HG03039 (cell line): Measurements from ENCODE around the gene CD55.
"Not testable (repeated sequence)": the region's sequence is repeated elsewhere in the genome, so short reads cannot be mapped to it uniquely, and the experiment has no call there.

Experiments used
- ATAC-seq: cut with Tn5 transposase; IDR thresholded peaks from one replicate; pipeline ENCODE4 v1.9.1; 2021; ENCODE audit warnings: mild to moderate bottlenecking, moderate library complexity; ENCODE audit not compliant: unreplicated experiment

The CD55 gene

GRCh38 chr1:207305489-207305873 is 16.0 kb upstream of the CD55 start:
- no peak for ATAC-seq

- no peak for ATAC-seq
These were observed 15.5 kb upstream of the CD55 start for GRCh38 chr1:207306023-207306422.

- no peak for ATAC-seq
These were observed 14.9 kb upstream of the CD55 start for GRCh38 chr1:207306603-207307002.

GRCh38 chr1:207308451-207309190 is 12.9 kb upstream of the CD55 start:
- ATAC-seq = no peak

- ATAC-seq = no peak
These were observed 11.7 kb upstream of the CD55 start for GRCh38 chr1:207309745-207310273.

GRCh38 chr1:207311888-207312603 is 9.4 kb upstream of the CD55 start:
- ATAC-seq = no peak

GRCh38 chr1:207312604-207312920 is 8.9 kb upstream of the CD55 start:
- no peak for ATAC-seq

- ATAC-seq = no peak
These were observed 8.3 kb upstream of the CD55 start for GRCh38 chr1:207313131-207313530.

- no peak for ATAC-seq
These were observed 6.7 kb upstream of the CD55 start for GRCh38 chr1:207314816-207315215.

- no peak for ATAC-seq
These were observed 6.0 kb upstream of the CD55 start for GRCh38 chr1:207315435-207315834.

- ATAC-seq = no peak
These were observed 5.3 kb upstream of the CD55 start for GRCh38 chr1:207316141-207316540.

- ATAC-seq = no peak
These were observed 4.7 kb upstream of the CD55 start for GRCh38 chr1:207316622-207317391.

GRCh38 chr1:207317561-207317960 is 3.9 kb upstream of the CD55 start:
- no peak for ATAC-seq

- ATAC-seq = no peak
These were observed 3.3 kb upstream of the CD55 start for GRCh38 chr1:207318072-207318619.

GRCh38 chr1:207319199-207319598 is 2.3 kb upstream of the CD55 start:
- no peak for ATAC-seq

- ATAC-seq = not testable (repeated sequence)
These were observed 1.4 kb upstream of the CD55 start for GRCh38 chr1:207320105-207320504.

- peak; percentile 0 for ATAC-seq
These were observed 540 bp downstream of the CD55 start for GRCh38 chr1:207321790-207322645.

GRCh38 chr1:207323425-207324225 is 2.1 kb downstream of the CD55 start:
- no peak for ATAC-seq

GRCh38 chr1:207328004-207328403 is 6.5 kb downstream of the CD55 start:
- ATAC-seq = no peak
